SK-N-MC (cell line): Measurements from ENCODE around the gene CDV3.

ENCODE experiments used
- EZH2 ChIP-seq: fragments of 200-600 bp; sonication (generic); IDR thresholded peaks from one replicate; pipeline ENCODE4 v1.6.1; 2017; ENCODE audit warnings: antibody characterized with exemption
- POLR2AphosphoS5 ChIP-seq: IDR thresholded peaks from 2 replicates; pipeline ENCODE4 v1.6.1; 2012; ENCODE audit warnings: mild to moderate bottlenecking, low read depth, low read length, borderline replicate concordance

- TF ChIP-seq POLR2AphosphoS5, result no peak
- TF ChIP-seq EZH2, result no peak
Observed at GRCh38 chr3:133589503-133589902, 16.0 kb downstream of the CDV3 start.
